Panc1 (cell line): ENCODE measurements around the gene LAMB3. TPM values are rescaled to one million over a fixed set of nuclear protein-coding genes. Genes with fewer than 3 reads are reported as not detected.

Experiments used
- ATAC-seq: fragments of 200-7000 bp; cut with Tn5 transposase; 2 replicates; pipeline ENCODE4 v1.9.1; 2020; ENCODE audit warnings: mild to moderate bottlenecking, moderate library complexity
- BruUV-seq: library from RNA; stranded (reverse); fragments of 400-500 nt; replicated peaks from 2 replicates; lab custom pipeline; 2021; lab: Mats Ljungman, UMichigan
- CTCF ChIA-PET: fragments of 300-600 bp; sonication (Branson Sonifier 250); formaldehyde crosslinking; loops from one replicate; lab custom pipeline; 2022; ENCODE audit warnings: antibody characterized with exemption; lab: Charles Lee
- POLR2A ChIA-PET: fragments of 300-600 bp; sonication (Branson Sonifier 250); formaldehyde crosslinking; loops from one replicate; lab custom pipeline; 2022; ENCODE audit warnings: antibody characterized with exemption; lab: Charles Lee
- DNase-seq: peaks from one replicate; pipeline ENCODE4 v3.0.0-alpha.2; 2010; ENCODE audit warnings: low read depth, low spot score
- H3K27ac ChIP-seq: 2 replicates; pipeline ENCODE4 v1.5.1; 2011; ENCODE audit warnings: mild to moderate bottlenecking, low read length, inconsistent platforms
- H3K27me3 ChIP-seq: fragments of 200-500 bp; sonication (Bioruptor generic); 2 replicates; pipeline ENCODE4 v1.6.0; 2014; ENCODE audit warnings: low read length, inconsistent platforms; ENCODE audit not compliant: control insufficient read depth, insufficient read depth
- H3K36me3 ChIP-seq: fragments of 200-500 bp; sonication (Bioruptor generic); 2 replicates; pipeline ENCODE4 v1.5.1; 2014; ENCODE audit warnings: inconsistent platforms, mild to moderate bottlenecking, low read length, moderate library complexity; ENCODE audit not compliant: control insufficient read depth, insufficient read depth
- H3K4me1 ChIP-seq: 2 replicates; pipeline ENCODE4 v1.5.1; 2011; ENCODE audit warnings: inconsistent platforms, mild to moderate bottlenecking, low read length, moderate library complexity; ENCODE audit not compliant: control insufficient read depth, insufficient read depth
- H3K4me3 ChIP-seq, 2 experiments: 2 replicates each; pipeline ENCODE4 v1.5.1; 2011 to 2012; ENCODE audit warnings: low read depth in 2 of 2, low read length in 2 of 2, mild to moderate bottlenecking in 2 of 2, inconsistent platforms in 1 of 2, moderate library complexity in 1 of 2
- H3K9me3 ChIP-seq: fragments of 200-500 bp; sonication (Bioruptor generic); 2 replicates; pipeline ENCODE4 v1.5.1; 2014; ENCODE audit warnings: low read depth, mild to moderate bottlenecking, inconsistent platforms, low read length, moderate library complexity; ENCODE audit not compliant: control insufficient read depth, insufficient read depth
- POLR2AphosphoS5 ChIP-seq: IDR thresholded peaks from 2 replicates; pipeline ENCODE4 v1.6.1; 2012; ENCODE audit warnings: mild to moderate bottlenecking, low read depth, low read length, moderate library complexity
- SIN3A ChIP-seq: IDR thresholded peaks from 2 replicates; pipeline ENCODE4 v1.6.1; 2012; ENCODE audit warnings: low read depth, mild to moderate bottlenecking, low read length, moderate library complexity, borderline replicate concordance; ENCODE audit not compliant: insufficient read depth
- TCF7L2 ChIP-seq: IDR thresholded peaks from 2 replicates; pipeline ENCODE4 v1.6.1; 2011; ENCODE audit warnings: mild to moderate bottlenecking, low read depth, low read length, inconsistent platforms
- in situ Hi-C: cut with HindIII; loops from 2 replicates; pipeline ENCODE4 v1.10.0; 2016; ENCODE audit warnings: low sequenced_read_pairs, low pct_unique_long_range_greater_than_20kb
- intact Hi-C: fragments of 100-400 bp; cut with micrococcal nuclease; formaldehyde crosslinking; loops from one replicate; pipeline ENCODE4 v1.10.0; 2022; ENCODE audit not compliant: unreplicated experiment
- total RNA-seq: library from RNA; stranded (reverse); gene quantifications from one replicate; pipeline ENCODE4 v1.2.1, GENCODE V29; 2021; ENCODE audit not compliant: unreplicated experiment
- TF ChIP-seq, protein P1 (sequence below): fragments of 450-650 bp; IDR thresholded peaks from 2 replicates; pipeline ENCODE4 v1.5.1; 2017; ENCODE audit warnings: mild to moderate bottlenecking
- TF ChIP-seq, protein P2 (sequence below), 2 experiments: IDR thresholded peaks; 2 replicates each; pipeline ENCODE4 v1.6.1; 2011 to 2012; ENCODE audit warnings: low read depth in 2 of 2, control low read depth in 1 of 2, low read length in 1 of 2, mild to moderate bottlenecking in 1 of 2, moderate library complexity in 1 of 2; ENCODE audit not compliant: insufficient read depth in 1 of 2

Gene LAMB3
- total RNA-seq, 1 experiment from 2014 or later = 0.85 TPM

DNA sequence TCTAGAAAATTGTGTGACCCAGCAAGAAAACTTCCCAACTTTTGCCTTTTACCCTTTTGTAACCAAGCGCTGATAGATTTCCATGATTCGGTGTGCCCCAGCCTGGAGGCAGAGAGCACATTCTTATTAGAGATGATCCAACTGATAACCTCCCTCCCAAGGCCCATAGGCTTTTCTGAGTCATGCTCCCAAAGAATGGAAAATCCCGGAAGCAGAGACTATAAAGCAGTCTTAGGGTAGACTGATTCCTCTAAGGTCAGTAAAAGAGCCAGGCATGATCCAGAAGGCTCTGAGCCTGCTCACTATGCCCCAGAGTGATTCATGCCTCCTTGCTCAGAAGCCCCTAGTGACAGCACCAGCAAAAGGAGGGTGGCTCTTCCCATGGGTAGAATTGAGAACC is 64.4 kb downstream of the LAMB3 start:
- Histone ChIP-seq H3K27me3 (peaks cover 8% of the 10 kb centered on the region; the same call in 1 of the 2 replicates), H3K4me3 (no peak overlapping the region), H3K27ac (no peak overlapping the region), H3K4me1 (peaks cover 3% of the 10 kb centered on the region; the same call in 1 of the 2 replicates), H3K36me3 (no peaks in the 10 kb centered on the region), H3K9me3 (no peaks in the 10 kb centered on the region)
- DNase-seq (no peak), ATAC-seq (no peak)
- ChIA-PET CTCF (no interaction called here), POLR2A (no interaction called here)
- no peak for TF ChIP-seq TCF7L2
- no peak for TF ChIP-seq SIN3A
- TF ChIP-seq, protein P1, sequence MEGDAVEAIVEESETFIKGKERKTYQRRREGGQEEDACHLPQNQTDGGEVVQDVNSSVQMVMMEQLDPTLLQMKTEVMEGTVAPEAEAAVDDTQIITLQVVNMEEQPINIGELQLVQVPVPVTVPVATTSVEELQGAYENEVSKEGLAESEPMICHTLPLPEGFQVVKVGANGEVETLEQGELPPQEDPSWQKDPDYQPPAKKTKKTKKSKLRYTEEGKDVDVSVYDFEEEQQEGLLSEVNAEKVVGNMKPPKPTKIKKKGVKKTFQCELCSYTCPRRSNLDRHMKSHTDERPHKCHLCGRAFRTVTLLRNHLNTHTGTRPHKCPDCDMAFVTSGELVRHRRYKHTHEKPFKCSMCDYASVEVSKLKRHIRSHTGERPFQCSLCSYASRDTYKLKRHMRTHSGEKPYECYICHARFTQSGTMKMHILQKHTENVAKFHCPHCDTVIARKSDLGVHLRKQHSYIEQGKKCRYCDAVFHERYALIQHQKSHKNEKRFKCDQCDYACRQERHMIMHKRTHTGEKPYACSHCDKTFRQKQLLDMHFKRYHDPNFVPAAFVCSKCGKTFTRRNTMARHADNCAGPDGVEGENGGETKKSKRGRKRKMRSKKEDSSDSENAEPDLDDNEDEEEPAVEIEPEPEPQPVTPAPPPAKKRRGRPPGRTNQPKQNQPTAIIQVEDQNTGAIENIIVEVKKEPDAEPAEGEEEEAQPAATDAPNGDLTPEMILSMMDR = no peak
- TF ChIP-seq, protein P2, sequence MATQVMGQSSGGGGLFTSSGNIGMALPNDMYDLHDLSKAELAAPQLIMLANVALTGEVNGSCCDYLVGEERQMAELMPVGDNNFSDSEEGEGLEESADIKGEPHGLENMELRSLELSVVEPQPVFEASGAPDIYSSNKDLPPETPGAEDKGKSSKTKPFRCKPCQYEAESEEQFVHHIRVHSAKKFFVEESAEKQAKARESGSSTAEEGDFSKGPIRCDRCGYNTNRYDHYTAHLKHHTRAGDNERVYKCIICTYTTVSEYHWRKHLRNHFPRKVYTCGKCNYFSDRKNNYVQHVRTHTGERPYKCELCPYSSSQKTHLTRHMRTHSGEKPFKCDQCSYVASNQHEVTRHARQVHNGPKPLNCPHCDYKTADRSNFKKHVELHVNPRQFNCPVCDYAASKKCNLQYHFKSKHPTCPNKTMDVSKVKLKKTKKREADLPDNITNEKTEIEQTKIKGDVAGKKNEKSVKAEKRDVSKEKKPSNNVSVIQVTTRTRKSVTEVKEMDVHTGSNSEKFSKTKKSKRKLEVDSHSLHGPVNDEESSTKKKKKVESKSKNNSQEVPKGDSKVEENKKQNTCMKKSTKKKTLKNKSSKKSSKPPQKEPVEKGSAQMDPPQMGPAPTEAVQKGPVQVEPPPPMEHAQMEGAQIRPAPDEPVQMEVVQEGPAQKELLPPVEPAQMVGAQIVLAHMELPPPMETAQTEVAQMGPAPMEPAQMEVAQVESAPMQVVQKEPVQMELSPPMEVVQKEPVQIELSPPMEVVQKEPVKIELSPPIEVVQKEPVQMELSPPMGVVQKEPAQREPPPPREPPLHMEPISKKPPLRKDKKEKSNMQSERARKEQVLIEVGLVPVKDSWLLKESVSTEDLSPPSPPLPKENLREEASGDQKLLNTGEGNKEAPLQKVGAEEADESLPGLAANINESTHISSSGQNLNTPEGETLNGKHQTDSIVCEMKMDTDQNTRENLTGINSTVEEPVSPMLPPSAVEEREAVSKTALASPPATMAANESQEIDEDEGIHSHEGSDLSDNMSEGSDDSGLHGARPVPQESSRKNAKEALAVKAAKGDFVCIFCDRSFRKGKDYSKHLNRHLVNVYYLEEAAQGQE (IDR thresholded peaks at IDR 0.05; ENCODE audit: insufficient read depth in 1 of 2, low read depth in 2 of 2, low read length in 1 of 2) = no peak
- no peak for TF ChIP-seq POLR2AphosphoS5
- in situ Hi-C loops = no loop called here
- no TSS peak for BruUV-seq
- intact Hi-C loops = no loop called here

DNA sequence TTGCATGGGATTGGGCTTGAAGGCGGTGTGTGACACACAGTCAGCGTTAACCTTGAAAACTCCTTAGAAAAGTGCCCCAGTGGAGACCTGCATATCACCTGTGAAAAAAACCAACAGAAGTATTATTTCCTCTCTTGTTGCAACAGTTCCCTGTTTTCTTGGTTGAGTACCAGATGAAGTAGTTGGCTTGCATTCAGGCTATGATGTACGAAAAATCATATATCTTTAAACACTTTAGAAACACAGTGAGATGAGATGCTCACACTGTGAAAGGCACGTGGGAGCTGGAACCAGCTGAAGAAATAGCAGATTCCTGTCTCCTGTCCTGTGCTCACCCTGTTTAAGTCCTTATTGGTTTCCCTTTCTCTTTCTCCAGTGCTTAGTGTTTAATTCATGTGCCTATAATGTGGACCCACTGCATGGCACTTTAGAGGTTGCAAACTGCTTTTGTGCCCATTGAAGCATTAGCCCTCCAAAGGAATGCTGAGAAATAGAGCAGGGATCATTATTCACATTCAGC is 65.9 kb downstream of the LAMB3 start:
- H3K4me3 ChIP-seq = no peak overlapping the region
- H3K27ac ChIP-seq = no peak overlapping the region
- DNase-seq (no peak), ATAC-seq (no peak)
- H3K9me3 ChIP-seq = no peaks in the 10 kb centered on the region
- in situ Hi-C loops = no loop called here
- intact Hi-C loops = no loop called here
- no peaks in the 10 kb centered on the region for H3K36me3 ChIP-seq
- H3K4me1 ChIP-seq = peaks cover 3% of the 10 kb centered on the region; the same call in 1 of the 2 replicates
- peaks cover 10% of the 10 kb centered on the region; the same call in 1 of the 2 replicates for H3K27me3 ChIP-seq
- CTCF ChIA-PET = no interaction called here
- TF ChIP-seq, protein P2 (IDR thresholded peaks at IDR 0.05; ENCODE audit: insufficient read depth in 1 of 2, low read depth in 2 of 2, low read length in 1 of 2) = no peak
- TF ChIP-seq, protein P1 = no peak
- TF ChIP-seq POLR2AphosphoS5 = no peak
- TF ChIP-seq TCF7L2 = no peak
- TF ChIP-seq SIN3A = no peak
- BruUV-seq = no TSS peak
- POLR2A ChIA-PET = no interaction called here
